A549 treated with GW870086 at 1 μM for 4 hours (cell line): Measurements from ENCODE around the gene KY. TPM values are rescaled to one million over a fixed set of nuclear protein-coding genes. Genes with fewer than 3 reads are reported as not detected.

Experiments used
- total RNA-seq: library from RNA; stranded (reverse); fragments of 200-300 nt; extraction: Qiagen RNA extraction; gene quantifications from 5 replicates; pipeline ENCODE4 v1.2.3, GENCODE V29; 2022; ENCODE audit warnings: low read depth

Gene KY, protein sequence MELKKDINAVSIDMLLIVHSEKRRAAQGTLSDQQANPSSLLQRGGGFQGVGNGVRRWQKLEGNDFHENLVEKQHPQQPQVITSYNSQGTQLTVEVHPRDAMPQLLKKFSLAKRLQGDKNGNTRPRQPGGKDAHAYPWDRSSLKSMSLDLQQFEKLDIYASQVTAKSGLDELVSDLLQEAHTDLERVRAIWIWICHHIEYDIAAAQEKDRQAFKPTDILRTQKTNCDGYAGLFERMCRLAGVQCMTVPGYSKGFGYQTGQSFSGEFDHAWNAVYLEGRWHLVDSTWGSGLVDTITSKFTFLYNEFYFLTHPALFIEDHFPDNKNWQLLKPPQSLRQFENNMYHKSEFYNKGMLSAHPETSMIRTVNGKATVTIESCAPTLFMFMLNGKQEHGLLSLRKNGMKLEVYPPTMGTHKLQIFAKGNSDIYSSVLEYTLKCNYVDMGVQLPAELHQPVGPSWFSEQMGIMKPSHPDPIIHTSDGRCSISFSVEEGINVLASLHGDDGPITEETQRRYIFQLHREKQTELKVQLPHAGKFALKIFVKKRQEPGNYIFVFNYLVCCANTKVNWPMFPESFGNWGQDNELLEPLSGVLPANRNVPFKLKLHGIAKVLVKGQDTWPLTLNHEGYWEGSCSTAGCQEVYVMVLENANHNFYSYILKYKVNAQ
- 0.09 to 0.13 TPM (median 0.10 TPM) in 3 of 5 replicates, not detected in the others for total RNA-seq

DNA sequence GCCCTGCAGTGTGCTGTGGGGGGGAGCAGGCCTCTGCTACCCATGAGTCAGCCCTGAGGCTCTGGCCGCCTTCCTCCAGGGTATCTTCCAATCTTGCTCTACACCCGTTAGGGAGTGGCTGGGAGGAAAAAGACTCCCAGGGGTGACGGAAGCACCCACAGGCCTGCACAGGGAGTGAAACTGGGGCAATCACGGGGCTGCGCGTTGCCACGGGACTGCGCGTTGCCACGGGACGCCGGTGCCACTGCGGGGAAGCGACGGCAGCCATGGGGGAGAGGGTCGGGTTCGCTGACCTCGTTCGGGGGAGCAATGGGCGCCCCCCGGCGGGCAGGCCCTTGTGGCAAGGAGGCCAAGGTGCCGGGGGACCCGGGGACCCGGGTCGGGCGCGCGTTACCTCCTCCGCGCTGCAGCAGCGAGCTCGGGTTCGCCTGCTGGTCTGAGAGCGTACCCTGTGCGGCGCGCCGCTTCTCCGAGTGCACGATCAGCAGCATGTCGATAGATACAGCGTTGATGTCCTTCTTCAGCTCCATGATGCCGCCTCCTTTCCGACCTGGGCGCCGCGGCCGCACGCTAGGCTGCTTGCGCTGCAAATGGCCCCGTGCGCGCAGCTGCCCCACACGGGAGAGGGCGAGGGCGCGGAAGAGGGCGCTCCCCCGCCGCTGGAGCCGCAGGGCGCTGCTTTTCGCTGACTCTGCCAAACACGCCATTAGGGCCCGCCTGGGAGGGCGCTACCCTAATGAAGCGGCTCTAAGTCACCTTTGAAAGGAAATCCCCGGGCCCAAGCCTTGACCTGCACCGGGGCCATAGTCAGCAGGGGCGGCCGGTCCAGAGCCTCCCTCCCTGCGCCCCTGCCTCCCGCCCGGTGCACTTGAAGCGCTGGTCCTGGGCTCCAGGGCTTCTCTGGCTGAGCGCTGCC is at the start of gene KY:
KY (minus strand) TSS at position 592 of the 916 bp plus-strand sequence; CDS start at position 530, 62 bp downstream.

Other genes with a start within 250 kb of the KY start
- 47.6 to 54.1 TPM (median 49.2 TPM) in 5 replicates for gene ANAPC13, start 165.0 kb downstream of the KY start, total RNA-seq
- 10.3 to 15.0 TPM (median 14.3 TPM) in 5 replicates for gene CEP63, start 165.0 kb downstream of the KY start, total RNA-seq
- 0.14 to 0.17 TPM (median 0.16 TPM) in 3 of 5 replicates, not detected in the others for gene EPHB1, start 144.2 kb upstream of the KY start, total RNA-seq